SK-MEL-5 (cell line): ENCODE results near the gene CARD10. TPM values are rescaled to one million over a fixed set of nuclear protein-coding genes. Genes with fewer than 3 reads are reported as not detected.
"Not testable (repeated sequence)": the region's sequence is repeated elsewhere in the genome, so short reads cannot be mapped to it uniquely, and the experiment has no call there.

Source experiments
- DNase-seq: peaks from one replicate; pipeline ENCODE4 v3.0.0-alpha.2; 2016; ENCODE audit warnings: low read depth, low spot score
- in situ Hi-C: cut with HindIII; loops from 2 replicates; pipeline ENCODE4 v1.10.0; 2016; ENCODE audit warnings: low sequenced_read_pairs, high pct_unique_total_duplicates, low pct_unique_long_range_greater_than_20kb
- total RNA-seq: library from RNA; depleted of rRNA; stranded (reverse); fragments of >200 nt; shearing (Covaris generic); gene quantifications from 2 replicates; pipeline ENCODE4 v1.2.3, GENCODE V29; 2014

Gene CARD10
- total RNA-seq, 1 experiment from 2014 or later, result 2.0 TPM

DNA sequence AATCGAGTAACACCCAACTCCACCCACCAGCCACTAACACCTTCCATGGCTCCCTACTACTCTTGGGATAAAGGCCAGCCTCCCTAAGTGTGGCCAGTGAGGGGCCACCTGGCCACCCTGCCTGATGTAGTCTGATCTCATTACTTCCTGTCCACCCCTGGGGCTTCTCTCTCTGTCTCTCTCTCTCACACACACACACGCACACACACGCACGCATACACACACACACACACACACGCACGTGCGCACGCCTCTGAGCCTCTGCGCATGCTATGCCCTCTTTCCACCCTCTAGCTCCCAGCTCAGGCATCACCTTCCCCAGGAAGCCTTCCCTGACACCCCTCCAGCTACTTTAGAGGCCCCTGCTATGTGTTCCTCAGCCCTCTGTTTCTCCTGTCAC, 37.0 kb downstream of the CARD10 start:
- in situ Hi-C loops, result no loop called here
- no peak for DNase-seq

DNA sequence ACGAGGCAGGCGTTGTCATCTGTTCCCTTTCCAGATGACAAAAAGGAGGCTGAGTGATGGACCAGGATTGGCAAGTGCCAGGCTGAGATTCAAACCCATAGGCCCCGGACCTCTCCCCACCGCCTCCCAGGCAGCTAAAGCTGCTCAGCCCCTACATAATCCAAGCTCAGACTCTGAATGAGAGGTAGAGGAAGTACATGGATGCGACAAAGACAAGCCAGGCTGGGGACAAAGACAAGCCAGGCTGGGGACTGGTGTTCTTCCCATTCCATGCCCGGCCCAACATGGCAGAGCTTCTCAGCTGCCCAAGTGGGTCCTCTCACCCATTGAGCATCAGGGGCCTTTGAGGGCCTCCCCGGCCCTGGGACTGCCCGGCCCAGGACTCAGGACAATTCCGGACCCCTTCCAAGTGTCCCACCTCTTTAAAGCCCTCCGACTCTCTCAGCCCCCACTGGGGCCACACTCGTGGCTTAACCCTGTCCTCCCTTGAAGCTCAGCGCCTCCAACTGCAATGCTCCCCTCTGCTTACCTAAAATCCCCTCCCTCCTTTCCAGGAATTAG, 37.8 kb downstream of the CARD10 start:
- in situ Hi-C loops, result no loop called here
- no peak for DNase-seq

DNA sequence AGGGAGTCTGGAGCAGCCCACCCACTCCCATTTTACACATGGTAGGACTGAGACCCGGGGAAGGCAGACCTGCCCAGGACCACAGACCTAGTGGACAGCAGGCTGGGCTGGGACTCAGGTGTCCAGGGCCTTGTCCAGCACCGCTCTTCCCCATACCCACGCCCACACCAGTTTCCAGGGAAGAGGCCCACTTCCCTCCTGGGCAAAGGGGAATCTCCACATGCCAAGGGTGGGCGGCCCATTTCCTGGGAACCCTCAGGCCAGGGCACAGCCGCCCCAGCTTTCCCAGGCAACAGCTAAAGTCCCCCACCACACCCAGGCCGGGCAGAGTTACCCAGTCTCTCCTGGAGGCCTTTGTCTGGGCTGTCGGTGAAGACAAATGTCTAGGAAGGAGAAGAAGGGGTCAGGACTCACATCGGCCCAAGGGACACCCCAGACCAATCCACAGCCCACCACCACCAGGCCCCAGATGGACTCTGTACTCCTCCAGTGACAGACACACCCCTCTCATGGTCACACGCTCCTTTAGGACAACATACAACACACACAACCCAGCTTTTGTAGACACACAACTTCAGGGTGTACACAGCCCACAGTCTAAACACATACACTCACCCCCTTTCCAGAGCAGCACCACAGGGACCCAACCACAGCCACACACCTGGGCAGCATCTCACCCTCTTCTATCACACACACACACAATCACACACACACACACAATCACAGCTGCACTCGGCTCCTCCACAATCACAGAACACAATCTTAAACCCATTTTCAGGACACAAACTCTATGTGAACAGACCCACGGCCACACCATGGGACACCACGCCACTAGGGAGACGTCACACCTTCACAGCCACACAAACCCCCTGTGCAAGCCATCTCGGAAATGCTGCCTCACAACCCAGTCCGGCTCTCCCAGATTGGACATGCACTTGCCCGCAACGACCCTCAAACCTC, 38.5 kb downstream of the CARD10 start:
- no peak for DNase-seq

DNA sequence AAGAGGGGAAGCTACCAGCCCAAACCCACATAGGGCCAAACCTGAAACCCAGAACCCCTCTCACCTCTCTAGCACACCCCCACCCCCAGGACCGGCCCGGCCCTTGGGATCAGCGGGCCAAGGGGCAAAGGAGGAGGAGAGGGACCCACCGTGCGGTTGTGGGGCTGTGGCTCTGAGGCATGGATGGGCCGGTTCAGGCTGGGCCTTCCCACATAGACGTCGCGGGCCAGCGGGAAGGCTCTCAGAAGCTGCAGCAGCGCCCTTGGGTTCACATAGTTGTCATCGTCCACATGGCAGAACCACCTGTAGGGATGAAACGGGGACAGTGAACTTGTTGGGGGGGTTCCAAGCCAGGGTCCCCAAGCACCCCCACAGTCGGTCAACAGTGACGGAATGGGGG, 40.0 kb downstream of the CARD10 start:
- DNase-seq, result no peak
- in situ Hi-C loops, result no loop called here

More for the DNA sequence above, 38.5 kb downstream of the CARD10 start:
- in situ Hi-C loops, result no loop called here

DNA sequence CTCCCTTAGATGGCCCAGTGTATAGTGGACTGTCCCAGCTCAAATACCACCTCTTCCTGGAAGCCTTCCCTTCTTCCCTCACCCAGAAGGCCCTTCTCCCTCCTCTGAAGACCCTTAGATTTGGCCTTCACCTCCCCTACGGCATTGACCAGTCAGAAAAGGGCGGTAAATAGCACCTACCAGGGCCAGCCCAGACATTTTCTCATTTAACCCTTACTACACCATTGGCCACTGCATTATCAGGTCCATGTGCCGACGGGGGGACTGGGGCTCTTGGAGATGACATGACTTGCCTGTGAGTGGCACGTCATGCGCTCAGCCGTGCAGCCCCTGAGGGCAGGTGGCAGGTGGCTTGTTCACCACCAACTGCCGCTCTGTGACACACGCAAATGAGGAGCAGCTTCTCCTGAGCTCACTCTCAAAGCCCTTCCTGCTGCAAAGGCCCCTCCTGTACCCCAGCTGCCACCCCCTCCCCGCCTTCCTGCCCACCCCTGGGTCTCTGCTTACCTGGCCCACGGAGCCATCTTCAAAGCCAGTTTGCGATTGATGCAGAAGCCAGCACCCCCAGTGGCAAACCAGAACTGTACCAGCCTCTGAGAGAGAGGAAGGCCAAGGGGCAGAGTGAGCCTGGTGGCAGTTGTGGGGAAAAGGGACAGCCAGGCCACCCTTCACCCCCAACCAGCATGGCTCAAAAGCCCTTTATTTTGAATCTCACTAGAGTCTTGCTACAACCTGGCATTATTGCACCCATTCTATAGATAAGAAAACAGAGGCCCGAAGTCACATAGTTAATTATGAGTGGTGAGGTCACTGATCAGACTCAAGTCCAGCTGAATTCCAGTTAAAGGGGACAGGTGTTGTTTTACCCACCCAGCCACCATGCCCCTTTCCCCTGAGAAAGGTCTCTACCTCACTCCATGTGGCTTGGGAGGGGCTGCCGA, 42.6 kb downstream of the CARD10 start:
- no peak for DNase-seq
- in situ Hi-C loops, result no loop called here

DNA sequence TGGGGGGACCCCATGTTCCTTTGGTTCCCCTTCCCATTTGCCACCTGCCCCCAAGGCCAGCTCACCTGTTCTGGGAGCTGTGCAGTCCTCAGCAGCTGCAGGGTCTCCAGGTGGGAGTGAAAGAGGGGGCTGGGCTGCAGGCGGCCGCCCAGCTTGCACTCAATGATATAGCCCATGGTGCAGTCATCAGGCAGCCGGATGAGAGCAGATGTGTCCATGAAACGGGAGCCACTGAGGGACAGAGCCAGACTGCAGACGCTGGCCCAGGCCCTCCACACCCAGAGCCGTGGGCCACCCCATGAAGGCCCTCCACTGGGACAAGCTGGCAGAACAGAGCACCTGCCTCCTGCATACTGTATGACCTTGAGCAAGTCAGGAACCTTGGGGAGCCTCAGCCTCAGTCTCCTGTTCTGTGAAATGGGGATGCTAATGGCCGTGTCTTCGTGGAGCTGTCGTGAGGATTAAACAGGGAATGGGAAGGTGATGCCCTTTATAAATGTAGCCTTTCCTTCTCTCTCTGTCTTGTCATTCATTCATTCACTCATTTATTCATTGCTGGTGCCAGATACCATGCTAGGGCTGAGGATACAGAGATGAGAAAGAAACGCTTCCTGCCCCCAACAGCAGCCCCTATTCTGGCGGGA, 44.6 kb downstream of the CARD10 start:
- no peak for DNase-seq
- in situ Hi-C loops, result no loop called here

DNA sequence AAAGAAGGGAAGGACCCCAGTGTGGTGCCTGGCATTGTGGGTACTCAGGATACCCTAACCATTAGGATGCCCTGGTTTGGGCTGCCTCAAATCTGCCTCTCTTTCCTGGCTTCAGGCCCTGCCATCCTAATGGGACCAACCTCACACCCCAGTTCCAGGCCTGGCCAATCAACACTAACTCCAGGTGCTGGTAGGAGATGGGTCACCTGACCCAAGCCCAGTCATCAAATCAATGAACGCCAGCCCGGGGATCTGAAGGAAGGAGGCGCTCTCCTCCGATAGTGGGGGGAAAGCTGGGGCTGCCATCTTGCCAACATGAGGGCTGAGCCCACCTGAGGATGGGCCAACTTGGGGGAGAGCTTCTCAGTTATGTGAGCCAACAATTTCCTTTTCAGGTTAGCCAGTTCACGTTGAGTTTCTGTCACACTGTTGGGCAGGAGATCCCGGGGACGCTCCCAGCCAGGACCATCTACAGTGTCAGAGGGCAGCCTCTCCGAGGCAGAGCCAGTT, 45.7 kb downstream of the CARD10 start:
- in situ Hi-C loops, result no loop called here
- no peak for DNase-seq

DNA sequence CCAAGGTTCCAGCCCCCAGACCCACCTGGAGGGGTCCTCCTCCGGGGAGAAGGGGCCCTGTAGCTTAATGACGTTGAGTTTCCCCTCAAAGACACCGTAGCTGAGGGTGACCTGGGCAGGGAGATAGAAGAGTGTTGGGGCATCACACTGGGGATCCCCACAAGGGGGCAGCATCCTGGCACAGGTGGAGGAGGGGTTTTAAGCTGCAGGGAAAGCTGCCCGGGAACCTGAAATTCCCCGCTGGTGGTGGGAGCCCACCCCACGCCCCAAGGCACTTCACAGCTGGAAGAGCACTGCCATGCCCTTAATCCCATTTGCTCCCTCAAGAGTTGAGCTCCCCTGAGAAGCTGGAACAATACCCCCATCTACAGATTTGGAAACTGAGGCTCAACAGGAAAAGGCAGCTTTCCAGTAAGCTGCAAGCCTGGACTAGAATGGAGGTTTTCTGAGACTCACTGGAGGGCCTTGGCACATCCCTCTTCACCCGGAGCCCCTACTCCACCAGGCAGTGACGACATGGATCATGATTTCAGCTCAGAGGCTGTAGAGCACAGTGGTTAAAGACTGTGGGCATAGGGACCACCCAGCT, 46.7 kb downstream of the CARD10 start:
- in situ Hi-C loops, result no loop called here
- peak; percentile 57 for DNase-seq

DNA sequence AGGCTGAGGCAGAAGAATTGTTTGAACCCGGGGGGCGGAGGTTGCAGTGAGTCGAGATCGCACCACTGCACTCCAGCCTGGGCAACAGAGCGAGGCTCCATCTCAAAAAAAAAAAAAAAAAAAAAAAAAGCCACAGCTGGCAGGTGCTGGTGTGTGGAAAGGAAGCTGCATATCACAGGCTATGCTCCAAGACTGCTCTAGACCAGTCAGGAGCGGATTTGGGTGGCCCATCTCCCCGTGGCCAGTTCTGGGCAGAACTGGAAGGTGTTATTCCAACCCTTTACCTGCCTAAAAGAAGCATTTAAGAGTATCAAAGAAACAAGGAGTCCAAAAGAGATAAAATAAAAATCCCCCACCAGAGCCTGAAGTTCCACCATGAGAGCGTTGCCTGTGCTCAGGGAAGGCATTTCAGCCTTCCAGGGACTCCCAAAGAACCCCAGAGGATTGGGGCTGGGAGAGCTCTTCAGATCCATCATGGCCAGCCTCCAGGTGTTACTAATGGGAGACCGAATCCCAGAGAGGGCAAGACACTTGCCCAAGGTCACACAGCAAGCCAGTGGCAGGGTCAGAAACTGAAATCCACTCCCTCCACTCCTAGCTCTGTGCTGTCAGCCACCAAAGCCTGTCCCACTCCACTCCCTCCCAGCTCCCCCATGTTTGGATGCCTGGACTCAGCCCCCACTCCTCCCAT, 47.3 kb downstream of the CARD10 start:
- in situ Hi-C loops, result no loop called here
- DNase-seq, result no peak

DNA sequence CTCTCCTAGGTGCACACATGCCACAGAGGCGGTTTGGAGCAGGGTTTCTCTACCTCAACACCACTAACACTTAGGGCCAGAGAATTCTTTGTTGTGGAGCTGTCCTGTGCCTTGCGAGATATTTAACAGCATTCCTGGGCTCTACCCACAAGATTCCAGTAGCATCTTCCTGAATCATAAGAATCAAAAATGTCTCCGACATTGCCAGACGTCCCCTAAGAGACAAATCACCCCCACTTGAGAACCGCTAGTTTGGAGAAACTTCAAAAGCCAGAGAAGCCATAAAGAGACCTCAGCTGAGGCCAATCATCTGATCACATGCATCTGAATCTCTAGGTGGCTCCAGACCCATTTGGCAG, 49.1 kb downstream of the CARD10 start:
- DNase-seq, result no peak
- in situ Hi-C loops, result no loop called here

DNA sequence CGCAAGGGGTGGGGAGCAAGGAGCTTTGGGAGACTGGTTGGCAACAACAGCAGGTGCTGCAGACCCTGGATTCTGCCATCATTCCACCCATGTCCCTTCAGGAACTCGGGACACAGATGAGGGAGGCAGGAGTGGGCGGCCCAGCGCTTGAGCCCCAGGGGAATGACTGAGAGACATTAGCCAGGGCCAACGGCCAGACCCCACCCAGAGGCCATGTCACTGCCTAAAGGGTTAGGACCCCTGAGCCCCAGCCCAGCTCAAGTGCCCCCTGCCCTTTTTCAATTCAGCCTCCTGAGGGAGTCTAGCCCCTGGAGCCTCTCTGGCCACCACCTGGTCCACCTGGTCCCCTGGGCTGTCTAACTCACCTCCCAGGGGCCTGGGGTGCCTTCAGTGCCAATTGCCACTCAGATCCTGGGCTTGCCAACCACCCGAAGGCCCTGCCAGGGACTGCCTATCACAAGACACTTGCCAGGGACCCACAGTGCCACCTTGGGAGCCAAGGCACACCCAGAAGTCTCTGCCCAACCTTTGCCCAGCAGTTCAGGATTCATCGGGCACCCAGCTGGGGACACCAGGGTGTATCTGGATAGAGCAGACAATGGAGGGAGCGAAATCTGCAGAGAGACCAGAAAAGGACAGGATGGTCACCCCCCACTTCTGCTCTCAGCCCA, 49.7 kb downstream of the CARD10 start:
- DNase-seq, result no peak
- in situ Hi-C loops, result no loop called here

DNA sequence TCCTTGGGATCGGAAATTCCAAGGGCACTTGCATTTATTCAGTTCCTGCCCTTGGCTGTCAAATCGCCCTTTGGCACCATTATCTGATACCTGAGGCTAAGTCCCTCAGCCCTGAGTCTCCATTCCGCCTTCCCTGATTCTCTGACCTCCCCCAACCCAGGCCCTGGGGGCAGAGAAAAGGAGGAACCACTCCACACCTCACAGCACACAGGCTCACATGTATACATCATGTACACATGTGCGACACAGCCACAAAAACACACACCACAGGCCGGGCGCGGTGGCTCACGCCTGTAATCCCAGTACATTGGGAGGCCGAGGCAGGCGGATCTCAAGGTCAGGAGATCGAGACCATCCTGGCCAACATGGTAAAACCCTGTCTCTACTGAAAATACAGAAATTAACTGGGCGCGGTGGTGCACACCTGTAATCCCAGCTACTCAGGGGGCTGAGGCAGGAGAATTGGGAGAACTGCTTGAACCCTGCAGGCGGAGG, 51.0 kb downstream of the CARD10 start:
- in situ Hi-C loops, DNase-seq: not testable (repeated sequence)

DNA sequence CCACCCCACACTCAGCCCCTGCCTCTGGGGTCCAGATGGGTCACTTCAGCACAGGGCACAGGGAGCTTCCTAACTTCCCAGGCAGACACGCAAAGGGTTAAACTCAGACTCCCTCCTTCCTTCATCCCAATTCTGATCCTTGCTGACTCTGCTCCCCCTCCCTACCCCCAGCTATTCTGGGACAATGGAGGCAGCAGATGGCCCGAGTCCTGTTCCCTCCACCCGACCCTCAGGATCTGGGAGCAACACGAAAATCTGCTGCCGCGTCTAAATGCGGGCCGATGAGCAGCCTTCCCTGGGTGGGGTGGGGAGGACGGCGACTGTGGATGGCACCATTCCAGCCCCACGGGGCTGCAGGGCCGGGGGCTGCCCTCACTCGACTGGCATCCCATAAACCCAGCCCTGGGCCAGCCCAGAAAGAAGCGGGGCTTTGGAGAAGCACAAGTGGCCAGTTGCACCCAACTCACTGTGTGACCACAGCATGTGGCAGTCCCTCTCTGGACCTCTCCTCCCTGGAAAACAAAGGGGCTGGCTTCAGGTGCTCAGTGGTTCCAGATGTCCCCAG, 51.7 kb downstream of the CARD10 start:
- no peak for DNase-seq
- in situ Hi-C loops, result no loop called here

DNA sequence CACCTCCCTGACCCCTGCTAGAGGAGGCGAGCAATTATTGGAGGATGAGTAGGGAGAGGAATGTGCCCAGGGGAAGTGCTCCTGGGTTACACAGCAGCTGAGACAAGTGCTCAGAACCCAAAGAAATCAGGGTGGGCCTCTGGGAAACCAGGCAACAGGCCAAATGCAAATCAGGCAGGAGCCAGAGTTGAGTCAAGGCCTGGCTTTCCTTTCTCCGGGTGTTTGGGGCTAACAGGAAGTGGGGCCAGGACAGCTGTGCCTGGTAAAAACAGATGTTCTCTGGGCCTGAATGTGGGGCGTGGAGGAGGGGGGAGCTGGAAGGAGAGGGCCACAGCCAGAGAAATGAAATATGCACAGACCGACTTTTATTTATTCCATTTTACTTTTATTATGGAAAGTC, 55.0 kb downstream of the CARD10 start:
- in situ Hi-C loops, result no loop called here
- DNase-seq, result no peak

DNA sequence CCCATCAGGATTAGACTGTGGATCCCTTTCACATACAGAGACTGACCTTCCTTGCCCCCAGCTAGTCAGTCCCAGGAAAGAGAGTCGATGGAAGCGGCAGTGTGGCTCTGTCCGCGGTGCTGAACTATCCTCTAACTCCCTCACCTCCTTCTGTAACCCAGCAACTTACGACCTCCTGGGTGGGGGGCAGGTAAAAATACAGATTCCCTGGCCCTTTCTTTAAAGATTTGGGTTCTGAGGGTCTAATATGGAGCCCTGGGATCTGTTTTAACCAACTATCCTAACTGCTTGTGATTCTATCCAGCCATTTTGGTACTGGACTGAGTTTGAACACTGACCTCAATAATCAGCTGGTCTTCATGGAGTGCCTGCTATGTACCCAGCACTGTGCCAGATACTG, 56.2 kb downstream of the CARD10 start:
- peak; percentile 36 for DNase-seq
- in situ Hi-C loops, result no loop called here

DNA sequence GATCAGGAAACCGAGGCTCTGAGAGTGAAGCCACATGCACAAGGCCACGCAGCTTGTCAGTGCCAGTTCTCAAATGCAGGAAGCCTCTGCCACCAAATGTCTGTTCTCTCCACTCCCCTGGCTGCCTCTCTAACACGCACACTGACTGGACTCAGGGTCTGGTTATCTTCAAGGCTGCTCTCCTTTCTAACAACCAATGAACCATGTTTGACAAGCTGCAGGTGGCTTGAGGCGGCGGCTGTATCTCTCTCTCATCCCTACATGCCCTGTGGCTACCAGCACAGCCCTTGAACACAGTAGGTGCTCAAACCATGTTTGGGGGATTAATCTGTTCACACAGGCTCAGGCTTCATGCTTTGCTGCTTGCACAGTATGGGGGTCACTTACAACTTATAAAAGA, 56.8 kb downstream of the CARD10 start:
- DNase-seq, result no peak
- in situ Hi-C loops, result no loop called here
